HAP-1 (cell line): ENCODE measurements around the gene ZFC3H1.
A peak's percentile ranks its signal among the peaks of the same experiment; 100 is the strongest.
"Not testable (repeated sequence)": the region's sequence is repeated elsewhere in the genome, so short reads cannot be mapped to it uniquely, and the experiment has no call there.

Experiments used
- DNase-seq, 2 experiments: peaks; one replicate each; pipeline ENCODE4 v3.0.0-alpha.2; 2016 to 2020; ENCODE audit warnings: low spot score in 2 of 2
- H3K27me3 ChIP-seq: fragments of 250-450 bp; sonication (Bioruptor Pico); 2 replicates; pipeline ENCODE4 v1.5.1; 2020; ENCODE audit warnings: low read depth, mild to moderate bottlenecking, moderate library complexity
- H3K36me3 ChIP-seq: fragments of 250-450 bp; sonication (Bioruptor Pico); replicated peaks from 2 replicates; pipeline ENCODE4 v1.5.1; 2020; ENCODE audit warnings: mild to moderate bottlenecking
- H3K4me1 ChIP-seq: fragments of 250-450 bp; sonication (Bioruptor Pico); 2 replicates; pipeline ENCODE4 v1.5.1; 2020; ENCODE audit warnings: mild to moderate bottlenecking
- H3K4me3 ChIP-seq: fragments of 250-450 bp; sonication (Bioruptor Pico); 2 replicates; pipeline ENCODE4 v1.5.1; 2020; ENCODE audit warnings: mild to moderate bottlenecking, moderate library complexity
- H3K9me3 ChIP-seq: fragments of 250-450 bp; sonication (Bioruptor Pico); 2 replicates; pipeline ENCODE4 v1.5.1; 2020; ENCODE audit warnings: mild to moderate bottlenecking, moderate library complexity
- in situ Hi-C: fragments of 300-500 bp; cut with MboI; formaldehyde crosslinking; loops from 3 replicates; pipeline ENCODE4 v1.14.3; 2020; ENCODE audit warnings: low sequenced_read_pairs, inconsistent platforms, mixed read lengths

The ZFC3H1 gene

GRCh38 chr12:71576496-71576895 is 87.2 kb downstream of the ZFC3H1 start:
- H3K4me3 ChIP-seq, result no peak overlapping the region
- H3K9me3 ChIP-seq, result no peaks in the 10 kb centered on the region
- no peaks in the 10 kb centered on the region for H3K4me1 ChIP-seq
- H3K36me3 ChIP-seq, result no peaks in the 10 kb centered on the region
- in situ Hi-C loops, result no loop called here
- DNase-seq, result no peak
- peaks cover 3% of the 10 kb centered on the region; the same call in 1 of the 2 replicates for H3K27me3 ChIP-seq

GRCh38 chr12:71569885-71570284 is 93.8 kb downstream of the ZFC3H1 start:
- H3K36me3 ChIP-seq, H3K27me3 ChIP-seq, H3K9me3 ChIP-seq, H3K4me1 ChIP-seq, DNase-seq, in situ Hi-C loops, H3K4me3 ChIP-seq: not testable (repeated sequence)

- no peak for DNase-seq
- Histone ChIP-seq H3K4me1 (peaks cover 8% of the 10 kb centered on the region), H3K4me3 (no peak overlapping the region), H3K36me3 (no peaks in the 10 kb centered on the region), H3K27me3 (peaks cover 3% of the 10 kb centered on the region; the same call in 1 of the 2 replicates), H3K9me3 (no peaks in the 10 kb centered on the region)
- in situ Hi-C loops, result no loop called here
Measured at GRCh38 chr12:71567537-71567936, 96.1 kb downstream of the ZFC3H1 start.

GRCh38 chr12:71566655-71567054 is 97.0 kb downstream of the ZFC3H1 start:
- in situ Hi-C loops, result no loop called here
- Histone ChIP-seq H3K36me3 (no peaks in the 10 kb centered on the region), H3K4me3 (no peak overlapping the region), H3K27me3 (peaks cover 3% of the 10 kb centered on the region; the same call in 1 of the 2 replicates), H3K4me1 (peaks cover 10% of the 10 kb centered on the region), H3K9me3 (no peaks in the 10 kb centered on the region)
- no peak for DNase-seq

- no peak for DNase-seq
- Histone ChIP-seq H3K36me3 (no peaks in the 10 kb centered on the region), H3K27me3 (0 out of 2 replicates have a peak, but pooled peaks cover 2% of the 10 kb centered on the region), H3K9me3 (no peaks in the 10 kb centered on the region), H3K4me1 (peaks cover 10% of the 10 kb centered on the region), H3K4me3 (no peak overlapping the region)
- in situ Hi-C loops, result no loop called here
Measured at GRCh38 chr12:71565535-71565934, 98.1 kb downstream of the ZFC3H1 start.

- no peaks in the 10 kb centered on the region for H3K9me3 ChIP-seq
- peak; percentile 63 to 64 for DNase-seq
- H3K4me3 ChIP-seq, result no peak overlapping the region
- no peaks in the 10 kb centered on the region for H3K36me3 ChIP-seq
- H3K27me3 ChIP-seq, result 0 out of 2 replicates have a peak, but pooled peaks cover 2% of the 10 kb centered on the region
- H3K4me1 ChIP-seq, result peaks cover 10% of the 10 kb centered on the region
- in situ Hi-C loops, result no loop called here
Measured at GRCh38 chr12:71562676-71563595, 100.7 kb downstream of the ZFC3H1 start.
